KOPT-K1 (cell line): ENCODE measurements around the gene VIPR1.
A peak's percentile ranks its signal among the peaks of the same experiment; 100 is the strongest.

Experiments
- H3K27ac ChIP-seq: fragments of 200-600 bp; sonication (generic); 2 replicates; pipeline ENCODE4 v1.5.1; 2016; ENCODE audit warnings: antibody characterized with exemption, mild to moderate bottlenecking, low read depth, low read length; ENCODE audit not compliant: poor library complexity, severe bottlenecking
- H3K36me3 ChIP-seq: fragments of 200-600 bp; sonication (generic); 2 replicates; pipeline ENCODE4 v1.5.1; 2017; ENCODE audit warnings: antibody characterized with exemption, mild to moderate bottlenecking, low read length, moderate library complexity; ENCODE audit not compliant: insufficient read depth
- H3K9me3 ChIP-seq: fragments of 200-600 bp; sonication (generic); 2 replicates; pipeline ENCODE4 v1.5.1; 2017; ENCODE audit warnings: antibody characterized with exemption, low read length, mild to moderate bottlenecking; ENCODE audit not compliant: insufficient read depth, poor library complexity, severe bottlenecking

Gene VIPR1

GRCh38 chr3:42527368-42527917, 25.0 kb downstream of the VIPR1 start:
- Histone ChIP-seq H3K9me3 (no peaks in the 10 kb centered on the region), H3K27ac (peak overlapping the region; percentile 65), H3K36me3 (no peaks in the 10 kb centered on the region)

- no peaks in the 10 kb centered on the region for H3K9me3 ChIP-seq
- H3K27ac ChIP-seq: no peak overlapping the region
- no peaks in the 10 kb centered on the region for H3K36me3 ChIP-seq
These were observed 27.0 kb downstream of the VIPR1 start for GRCh38 chr3:42529468-42529867.

GRCh38 chr3:42530073-42530472, 27.6 kb downstream of the VIPR1 start:
- no peak overlapping the region for H3K27ac ChIP-seq
- no peaks in the 10 kb centered on the region for H3K36me3 ChIP-seq
- H3K9me3 ChIP-seq: no peaks in the 10 kb centered on the region

DNA sequence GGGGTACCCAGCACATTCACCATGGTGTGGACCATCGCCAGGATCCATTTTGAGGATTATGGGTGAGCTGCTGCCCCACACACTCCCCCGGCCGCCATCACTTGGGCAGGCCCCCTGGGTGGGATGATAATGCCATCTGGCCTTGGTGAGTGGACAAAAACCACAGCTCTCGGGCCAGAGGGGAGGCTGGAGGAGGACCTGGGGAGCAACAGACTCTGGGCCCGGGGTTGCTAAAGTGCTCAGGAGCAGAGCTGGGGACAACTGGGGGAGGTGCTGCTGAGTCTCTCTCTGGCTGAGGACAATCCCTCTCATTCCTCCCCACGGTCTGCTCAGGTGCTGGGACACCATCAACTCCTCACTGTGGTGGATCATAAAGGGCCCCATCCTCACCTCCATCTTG, 29.0 kb downstream of the VIPR1 start:
- no peak overlapping the region for H3K27ac ChIP-seq
- no peaks in the 10 kb centered on the region for H3K9me3 ChIP-seq
- no peaks in the 10 kb centered on the region for H3K36me3 ChIP-seq

- H3K27ac ChIP-seq: no peak overlapping the region
- no peaks in the 10 kb centered on the region for H3K36me3 ChIP-seq
- H3K9me3 ChIP-seq: no peaks in the 10 kb centered on the region
These were observed 29.8 kb downstream of the VIPR1 start for GRCh38 chr3:42532229-42532628.

- H3K36me3 ChIP-seq: no peaks in the 10 kb centered on the region
- no peak overlapping the region for H3K27ac ChIP-seq
- H3K9me3 ChIP-seq: no peaks in the 10 kb centered on the region
These were observed 30.9 kb downstream of the VIPR1 start for GRCh38 chr3:42533161-42533897.

GRCh38 chr3:42535981-42536784, 33.7 kb downstream of the VIPR1 start:
- no peaks in the 10 kb centered on the region for H3K9me3 ChIP-seq
- H3K36me3 ChIP-seq: no peaks in the 10 kb centered on the region
- H3K27ac ChIP-seq: no peak overlapping the region

DNA sequence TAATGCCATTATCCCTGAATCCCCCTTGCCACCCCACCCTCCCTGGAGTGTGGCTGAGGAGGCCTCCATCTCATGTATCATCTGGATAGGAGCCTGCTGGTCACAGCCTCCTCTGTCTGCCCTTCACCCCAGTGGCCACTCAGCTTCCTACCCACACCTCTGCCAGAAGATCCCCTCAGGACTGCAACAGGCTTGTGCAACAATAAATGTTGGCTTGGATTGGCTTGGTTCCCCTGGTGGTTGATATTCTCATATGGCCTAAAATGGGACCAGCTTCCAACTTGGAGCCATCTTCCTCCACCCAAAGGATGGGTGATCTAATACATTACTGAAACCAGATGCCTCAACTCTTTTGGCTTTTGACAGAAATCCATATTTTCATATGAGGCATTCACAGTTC, 34.9 kb downstream of the VIPR1 start:
- no peaks in the 10 kb centered on the region for H3K9me3 ChIP-seq
- no peak overlapping the region for H3K27ac ChIP-seq
- no peaks in the 10 kb centered on the region for H3K36me3 ChIP-seq

GRCh38 chr3:42539871-42540714, 37.6 kb downstream of the VIPR1 start:
- no peak overlapping the region for H3K27ac ChIP-seq
- no peaks in the 10 kb centered on the region for H3K9me3 ChIP-seq
- H3K36me3 ChIP-seq: no peaks in the 10 kb centered on the region

DNA sequence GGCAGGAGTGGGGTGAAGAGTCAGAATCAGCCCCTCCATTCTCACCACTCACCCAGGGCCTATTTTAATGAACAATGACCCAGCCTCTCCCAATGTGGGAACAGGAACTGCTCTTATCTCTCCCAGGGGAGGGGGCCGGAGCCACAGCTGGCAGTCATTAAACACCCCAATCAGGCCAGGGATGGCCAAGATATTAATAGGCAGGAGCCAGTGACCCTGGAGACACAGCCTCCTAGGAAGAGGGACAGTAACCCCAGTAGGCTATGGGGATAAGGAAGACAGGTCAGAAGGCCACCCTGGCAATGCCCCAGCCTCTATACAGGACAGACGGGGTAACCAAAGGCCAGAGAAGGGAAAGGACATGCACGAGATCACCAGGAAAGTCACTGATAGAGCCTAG, 38.6 kb downstream of the VIPR1 start:
- no peaks in the 10 kb centered on the region for H3K9me3 ChIP-seq
- H3K27ac ChIP-seq: no peak overlapping the region

DNA sequence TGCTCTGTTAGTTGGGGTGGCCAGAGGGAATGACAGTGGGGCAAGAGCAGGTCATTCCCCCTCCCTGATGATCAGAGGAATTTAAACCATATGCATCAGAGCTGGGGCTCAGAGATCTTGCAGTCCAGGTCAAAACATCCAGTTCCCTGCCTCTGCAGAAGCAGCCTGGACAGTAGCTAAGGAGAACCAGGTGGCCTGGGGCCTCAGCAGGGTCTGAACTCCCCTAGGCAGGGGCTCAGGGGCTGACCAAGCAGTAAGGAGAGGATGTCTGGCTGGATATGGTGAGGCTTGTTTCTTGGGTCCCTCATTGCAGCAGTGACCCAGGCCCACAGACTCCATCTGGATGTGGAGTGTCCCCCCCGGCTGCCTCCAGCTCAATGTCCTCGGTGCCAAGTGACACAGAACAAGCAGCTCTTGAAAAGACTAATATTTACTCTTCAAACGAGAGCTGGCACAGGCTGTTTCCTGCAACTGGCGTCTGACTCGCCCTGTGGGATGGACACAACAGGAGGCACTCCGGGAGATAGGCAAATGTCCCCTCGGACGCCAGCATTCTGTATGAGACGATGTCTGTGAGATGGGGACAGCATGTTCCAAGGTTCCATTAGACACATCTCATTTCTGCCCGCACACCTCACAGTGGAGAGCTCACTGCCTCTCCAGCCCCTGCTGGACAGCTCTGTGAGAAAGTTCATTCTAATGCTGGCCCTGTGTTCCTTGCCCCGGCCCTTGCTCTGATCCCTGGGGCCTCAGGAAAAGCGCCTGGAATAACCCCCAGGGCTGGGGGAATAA, 42.2 kb downstream of the VIPR1 start:
- Histone ChIP-seq H3K9me3 (no peaks in the 10 kb centered on the region), H3K36me3 (peaks cover 34% of the 10 kb centered on the region), H3K27ac (no peak overlapping the region)

More for the DNA sequence above, 38.6 kb downstream of the VIPR1 start:
- 0 out of 2 replicates have a peak, but pooled peaks cover 1% of the 10 kb centered on the region for H3K36me3 ChIP-seq

DNA sequence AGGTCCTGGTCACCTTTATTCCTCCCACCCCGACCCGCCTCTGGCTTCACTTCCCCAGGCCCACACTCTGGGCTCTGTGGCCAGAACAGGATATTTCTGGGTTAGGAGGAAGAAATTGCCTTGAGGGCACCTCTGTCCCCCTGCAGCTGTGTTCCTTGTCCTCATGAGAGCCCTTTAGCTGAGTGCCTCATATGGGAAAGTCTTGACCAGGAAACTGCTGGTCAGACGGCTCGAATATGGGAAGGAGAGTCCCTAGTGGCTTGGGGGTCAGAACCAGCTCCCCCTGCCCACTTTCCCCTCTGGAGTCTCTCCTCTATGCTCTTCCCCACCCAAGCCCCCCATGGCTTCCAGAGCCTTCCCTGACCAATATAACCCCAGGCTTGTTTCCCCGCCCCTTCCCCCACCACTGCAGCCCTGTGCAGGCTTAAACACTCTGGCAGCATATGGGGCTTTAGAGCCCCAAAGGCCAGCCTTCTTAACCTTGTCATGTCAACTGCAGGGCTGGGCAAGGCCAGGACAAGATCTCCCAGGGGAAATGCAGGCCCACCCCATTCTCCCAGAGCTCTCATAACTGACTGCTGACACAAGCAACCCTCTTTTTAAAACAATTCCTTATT, 42.9 kb downstream of the VIPR1 start:
- H3K27ac ChIP-seq: no peak overlapping the region
- H3K9me3 ChIP-seq: no peaks in the 10 kb centered on the region
- peaks cover 41% of the 10 kb centered on the region for H3K36me3 ChIP-seq

- H3K9me3 ChIP-seq: no peaks in the 10 kb centered on the region
- no peak overlapping the region for H3K27ac ChIP-seq
These were observed 44.3 kb downstream of the VIPR1 start for GRCh38 chr3:42546691-42547213.

More at GRCh38 chr3:42546691-42547213, 44.3 kb downstream of the VIPR1 start:
- H3K36me3 ChIP-seq: peaks cover 51% of the 10 kb centered on the region
